Gastrocnemius medialis (tissue), 4 donors: ENCODE data around the gene AGRN. TPM values are rescaled to one million over a fixed set of nuclear protein-coding genes. Genes with fewer than 3 reads are reported as not detected.

Experiments used
- ATAC-seq, 2 donors: fragments of 150-250 bp; one replicate each; pipeline ENCODE4 v1.9.1; 2016
- DNase-seq, 2 donors: peaks; one replicate each; pipeline ENCODE4 v3.0.0-alpha.2; 2019
- H3K27ac ChIP-seq, 4 donors: fragments of 200-600 bp; sonication (generic); 1 replicate in 1 of 4; 2 replicates in 3 of 4; pipeline ENCODE4 v1.5.1; 2016 to 2018; ENCODE audit warnings: mild to moderate bottlenecking in 2 of 4, moderate library complexity in 1 of 4
- H3K27me3 ChIP-seq, 3 donors: fragments of 200-600 bp; sonication (generic) in 2 of 3; 1 replicate in 1 of 3; 2 replicates in 2 of 3; pipeline versions ENCODE4 v1.5.1 to v1.6.0; 2016 to 2019; ENCODE audit warnings: mild to moderate bottlenecking in 1 of 3, moderate library complexity in 1 of 3
- H3K36me3 ChIP-seq, 2 donors: fragments of 200-600 bp; sonication (generic) in 1 of 2; one replicate each; pipeline ENCODE4 v1.5.1; 2017 to 2018
- H3K4me1 ChIP-seq, 2 donors: fragments of 200-600 bp; sonication (generic) in 1 of 2; one replicate each; pipeline ENCODE4 v1.5.1; 2016 to 2017; ENCODE audit warnings: mild to moderate bottlenecking in 2 of 2
- H3K4me3 ChIP-seq, 4 donors: fragments of 200-600 bp; sonication (generic) in 3 of 4; 1 replicate in 1 of 4; 2 replicates in 3 of 4; pipeline ENCODE4 v1.5.1; 2016 to 2019; ENCODE audit warnings: mild to moderate bottlenecking in 2 of 4
- H3K9me3 ChIP-seq, 3 donors: fragments of 200-600 bp; sonication (generic) in 2 of 3; 1 replicate in 1 of 3; 2 replicates in 2 of 3; pipeline ENCODE4 v1.5.1; 2016 to 2019
- POLR2A ChIP-seq, 2 donors: fragments of 450-650 bp; IDR thresholded peaks; one replicate each; pipeline ENCODE4 v1.6.1; 2017; ENCODE audit warnings: antibody characterized with exemption in 2 of 2, mild to moderate bottlenecking in 2 of 2, moderate library complexity in 2 of 2
- in situ Hi-C, 4 donors: fragments of 200-750 bp; cut with MboI; loops; one replicate each; pipeline versions ENCODE4 v1.15.0 to v1.8.0; 2017; ENCODE audit warnings: low sequenced_read_pairs in 4 of 4
- intact Hi-C: fragments of 100-400 bp; cut with DNase I; formaldehyde crosslinking; loops from one replicate; pipeline ENCODE4 v1.15.1; 2023; ENCODE audit warnings: low total_unique reads
- total RNA-seq, 4 donors: library from RNA; depleted of rRNA; stranded (reverse); fragments of >200 nt; gene quantifications; one replicate each; pipeline versions ENCODE4 v1.1.0 to v1.2.3, GENCODE V29; 2016
- TF ChIP-seq, protein P1 (sequence below), 5 experiments: fragments of 450-650 bp in 3 of 5; fragments of 200-600 bp in 2 of 5; sonication (generic) in 2 of 5; IDR thresholded peaks in 4 of 5; conservative IDR thresholded peaks in 1 of 5; 1 replicate in 4 of 5; 2 replicates in 1 of 5; pipeline ENCODE4 v1.5.1; 2016 to 2019; ENCODE audit warnings: antibody characterized with exemption in 5 of 5, mild to moderate bottlenecking in 3 of 5, moderate library complexity in 3 of 5

Gene AGRN
- total RNA-seq, 4 donors from 2014 or later = 2.0 to 3.8 (median 3.1) TPM

DNA sequence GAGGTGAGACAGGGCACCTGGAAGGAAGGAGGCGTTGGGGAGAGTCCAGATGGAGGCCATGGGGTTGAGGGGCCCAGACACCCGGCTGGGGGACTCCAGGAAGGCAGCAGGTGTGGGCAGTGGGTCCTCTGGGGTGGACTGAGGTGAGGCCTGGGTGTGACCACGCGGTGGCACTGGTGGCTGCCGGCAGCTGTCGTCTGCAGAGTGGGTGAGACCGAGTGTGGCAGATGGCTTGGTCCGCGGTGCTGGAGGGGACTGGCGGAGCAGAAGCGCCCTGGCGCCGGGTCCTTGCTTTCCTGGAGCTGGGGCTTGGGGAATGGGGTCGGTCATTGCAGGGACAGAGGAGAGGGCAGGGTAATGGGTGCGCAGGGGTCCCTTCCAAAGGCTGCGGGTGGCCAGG lies 12.5 kb downstream of the AGRN start:
- TF ChIP-seq POLR2A (IDR thresholded peaks at IDR 0.05) = no peak
- TF ChIP-seq, protein P1, sequence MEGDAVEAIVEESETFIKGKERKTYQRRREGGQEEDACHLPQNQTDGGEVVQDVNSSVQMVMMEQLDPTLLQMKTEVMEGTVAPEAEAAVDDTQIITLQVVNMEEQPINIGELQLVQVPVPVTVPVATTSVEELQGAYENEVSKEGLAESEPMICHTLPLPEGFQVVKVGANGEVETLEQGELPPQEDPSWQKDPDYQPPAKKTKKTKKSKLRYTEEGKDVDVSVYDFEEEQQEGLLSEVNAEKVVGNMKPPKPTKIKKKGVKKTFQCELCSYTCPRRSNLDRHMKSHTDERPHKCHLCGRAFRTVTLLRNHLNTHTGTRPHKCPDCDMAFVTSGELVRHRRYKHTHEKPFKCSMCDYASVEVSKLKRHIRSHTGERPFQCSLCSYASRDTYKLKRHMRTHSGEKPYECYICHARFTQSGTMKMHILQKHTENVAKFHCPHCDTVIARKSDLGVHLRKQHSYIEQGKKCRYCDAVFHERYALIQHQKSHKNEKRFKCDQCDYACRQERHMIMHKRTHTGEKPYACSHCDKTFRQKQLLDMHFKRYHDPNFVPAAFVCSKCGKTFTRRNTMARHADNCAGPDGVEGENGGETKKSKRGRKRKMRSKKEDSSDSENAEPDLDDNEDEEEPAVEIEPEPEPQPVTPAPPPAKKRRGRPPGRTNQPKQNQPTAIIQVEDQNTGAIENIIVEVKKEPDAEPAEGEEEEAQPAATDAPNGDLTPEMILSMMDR (IDR thresholded peaks at IDR 0.05 in 4 of 5, conservative IDR thresholded peaks at IDR 0.05 in 1 of 5) = no peak
- Histone ChIP-seq H3K36me3 (no peaks in the 10 kb centered on the region), H3K9me3 (no peaks in the 10 kb centered on the region), H3K27me3 (peaks cover 9 to 35% (median 34%) of the 10 kb centered on the region in 3 donors), H3K27ac (no peak overlapping the region), H3K4me1 (peaks cover 5 to 19% of the 10 kb centered on the region in 2 donors), H3K4me3 (peak overlapping the region; percentile 15 to 48 (median 43))
- in situ Hi-C loops = no loop called here
- DNase-seq (no peak), ATAC-seq (no peak)
- intact Hi-C loops = loop anchor here (5.0 to 10.0 kb wide), 2 partner anchors 82 to 260 kb away; partner anchors contain the start of gene C1orf159

DNA sequence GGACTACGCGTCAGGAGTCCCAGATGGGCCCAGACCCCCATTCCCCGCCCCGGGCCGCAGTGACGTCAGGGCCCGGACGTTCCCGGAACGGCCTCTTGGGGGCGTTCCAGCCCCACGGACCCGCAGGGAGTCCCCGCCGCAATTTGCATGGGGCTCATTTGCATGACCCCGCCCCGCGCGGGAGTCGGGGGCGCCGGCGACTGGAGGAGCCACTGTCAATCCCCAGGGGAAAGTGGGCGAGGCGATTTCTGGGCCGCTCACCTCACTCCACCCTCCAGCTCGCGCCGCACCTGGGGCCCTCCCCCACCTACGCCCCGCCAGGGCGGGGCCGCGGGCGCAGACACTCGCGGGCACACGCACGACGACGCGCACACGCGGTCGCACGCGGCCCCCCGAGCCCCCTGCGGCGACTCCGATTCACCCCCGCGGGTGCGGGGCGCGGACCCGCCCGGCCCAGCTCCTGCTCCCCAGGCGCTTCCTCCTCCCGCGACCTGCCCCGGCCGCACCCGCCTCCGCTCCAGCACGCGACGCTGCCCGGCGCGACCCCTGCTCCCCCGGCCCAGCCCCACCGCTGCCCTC lies 13.2 kb downstream of the AGRN start:
- no peak for TF ChIP-seq POLR2A (IDR thresholded peaks at IDR 0.05)
- TF ChIP-seq, protein P1 (IDR thresholded peaks at IDR 0.05 in 4 of 5, conservative IDR thresholded peaks at IDR 0.05 in 1 of 5) = peak; percentile 61 to 88 (median 76)

DNA sequence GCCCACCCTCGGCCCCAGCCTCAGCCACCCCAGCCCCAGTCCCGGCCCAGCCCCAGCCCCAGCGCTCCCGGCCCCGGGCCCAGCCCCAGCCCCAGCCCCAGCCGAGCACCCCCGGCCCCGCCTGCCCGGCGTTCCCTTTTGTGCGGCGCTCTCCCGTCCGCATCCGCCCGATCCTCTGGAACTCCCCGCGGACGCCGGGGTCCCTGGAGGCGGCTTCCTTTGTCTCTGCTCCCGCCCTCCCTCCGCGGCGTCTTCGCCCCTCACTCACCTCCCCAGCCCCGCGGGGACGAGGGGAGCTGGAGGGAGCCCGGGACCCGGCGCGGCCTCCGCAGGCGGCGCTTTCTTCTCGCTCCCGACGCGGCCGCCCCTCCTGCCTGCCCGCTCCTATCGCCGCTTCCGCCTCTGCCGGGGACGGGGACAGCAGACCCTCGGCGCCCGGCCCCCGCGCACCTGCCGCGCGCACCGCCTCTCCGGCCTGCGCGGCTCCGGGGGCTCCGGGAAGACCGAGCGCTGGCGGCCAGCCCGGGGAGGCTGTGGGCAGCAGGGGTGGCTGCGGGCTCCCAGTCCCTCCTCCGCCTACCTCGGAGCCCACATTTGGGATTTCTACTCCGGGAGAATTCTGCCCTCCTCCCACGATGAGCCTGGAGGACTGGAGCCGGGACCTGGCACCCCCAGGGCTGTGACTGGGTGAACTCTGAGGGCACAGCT lies 14.0 kb downstream of the AGRN start:
- intact Hi-C loops (loop anchor here (1.0 to 10.0 kb wide), 4 partner anchors 29 to 407 kb away; partner anchors contain the start of gene C1orf159), in situ Hi-C loops (no loop called here)

More for the DNA sequence above, 13.2 kb downstream of the AGRN start:
- DNase-seq (peak; percentile 38 to 75), ATAC-seq (peak; percentile 69 to 88)
- intact Hi-C loops (loop anchor here (1.0 to 10.0 kb wide), 4 partner anchors 30 to 408 kb away; partner anchors contain the start of gene C1orf159), in situ Hi-C loops (no loop called here)
- H3K27me3 ChIP-seq = peaks cover 12 to 40% (median 35%) of the 10 kb centered on the region in 3 donors
- no peaks in the 10 kb centered on the region for H3K36me3 ChIP-seq
- H3K4me3 ChIP-seq = peak overlapping the region; percentile 15 to 48 (median 43)
- H3K4me1 ChIP-seq = peaks cover 5 to 19% of the 10 kb centered on the region in 2 donors
- no peak overlapping the region for H3K27ac ChIP-seq
- no peaks in the 10 kb centered on the region for H3K9me3 ChIP-seq

DNA sequence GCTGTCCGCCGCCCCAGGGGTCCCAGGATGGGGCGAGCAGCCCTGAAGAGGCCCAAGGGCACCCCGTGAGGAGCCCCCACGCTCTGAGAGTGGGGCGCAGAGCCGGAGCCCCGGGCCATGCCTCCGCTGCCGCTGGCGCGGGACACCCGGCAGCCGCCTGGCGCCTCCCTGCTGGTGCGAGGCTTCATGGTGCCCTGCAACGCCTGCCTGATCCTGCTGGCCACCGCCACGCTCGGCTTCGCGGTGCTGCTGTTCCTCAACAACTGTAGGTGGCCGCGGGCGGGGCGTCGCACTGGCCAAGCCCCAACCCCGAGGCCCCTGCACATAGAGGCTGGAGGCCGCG lies 14.5 kb downstream of the AGRN start:
- TF ChIP-seq POLR2A (IDR thresholded peaks at IDR 0.05) = no peak
- TF ChIP-seq, protein P1 (IDR thresholded peaks at IDR 0.05 in 4 of 5, conservative IDR thresholded peaks at IDR 0.05 in 1 of 5) = no peak
- H3K4me1 ChIP-seq = peaks cover 5 to 19% of the 10 kb centered on the region in 2 donors
- no peaks in the 10 kb centered on the region for H3K36me3 ChIP-seq
- in situ Hi-C loops (no loop called here), intact Hi-C loops (loop anchor here (5.0 to 10.0 kb wide), 2 partner anchors 80 to 258 kb away; partner anchors contain the start of gene C1orf159)
- peak overlapping the region; percentile 32 to 48 (median 38) for H3K4me3 ChIP-seq
- H3K27me3 ChIP-seq = peaks cover 25 to 53% (median 48%) of the 10 kb centered on the region in 3 donors
- DNase-seq (no peak), ATAC-seq (no peak)
- no peak overlapping the region for H3K27ac ChIP-seq
- H3K9me3 ChIP-seq = no peaks in the 10 kb centered on the region

More for the DNA sequence above, 14.0 kb downstream of the AGRN start:
- Histone ChIP-seq H3K36me3 (no peaks in the 10 kb centered on the region), H3K4me3 (peak overlapping the region; percentile 32 to 48 (median 38)), H3K27ac (no peak overlapping the region), H3K4me1 (peaks cover 5 to 19% of the 10 kb centered on the region in 2 donors), H3K27me3 (peaks cover 19 to 48% (median 43%) of the 10 kb centered on the region in 3 donors), H3K9me3 (no peaks in the 10 kb centered on the region)
- no peak for DNase-seq
- TF ChIP-seq POLR2A (IDR thresholded peaks at IDR 0.05) = no peak
- TF ChIP-seq, protein P1 (IDR thresholded peaks at IDR 0.05 in 4 of 5, conservative IDR thresholded peaks at IDR 0.05 in 1 of 5) = no peak
- no peak for ATAC-seq
